Endothelial cell of umbilical vein (primary cell): ENCODE measurements around the gene SLC2A11. TPM values are rescaled to one million over a fixed set of nuclear protein-coding genes. Genes with fewer than 3 reads are reported as not detected.

ENCODE experiments used
- BruUV-seq: library from RNA; stranded (reverse); fragments of 400-500 nt; replicated peaks from 2 replicates; lab custom pipeline; 2021; lab: Mats Ljungman, UMichigan
- CTCF ChIA-PET: fragments of 300-600, 350-600 bp; sonication (Branson Sonifier 250); formaldehyde crosslinking; loops from one replicate; lab custom pipeline; 2021; ENCODE audit warnings: antibody characterized with exemption, inconsistent platforms; lab: Charles Lee
- POLR2A ChIA-PET: fragments of 300-600, 350-600 bp; sonication (Branson Sonifier 250); formaldehyde crosslinking; loops from one replicate; lab custom pipeline; 2021; ENCODE audit warnings: antibody characterized with exemption, inconsistent platforms; lab: Charles Lee
- DNase-seq: peaks from one replicate; pipeline ENCODE4 v3.0.0-alpha.2; 2011; ENCODE audit warnings: low read depth, low spot score
- FAIRE-seq: peaks from 2 replicates; lab custom pipeline; 2011; peaks lifted over from hg19 to GRCh38; lab: Jason Lieb, UNC
- H2AFZ ChIP-seq: 2 replicates; pipeline ENCODE4 v1.6.0; 2012; ENCODE audit warnings: low read depth, low read length, control low read depth, inconsistent platforms
- H3K27ac ChIP-seq: 2 replicates; pipeline ENCODE4 v1.5.1; 2011; ENCODE audit warnings: low read depth, mild to moderate bottlenecking, control low read depth, low read length, moderate library complexity; ENCODE audit not compliant: insufficient read depth
- H3K27me3 ChIP-seq, 2 experiments: 2 replicates each; pipeline versions ENCODE4 v1.6.0 to v1.6.1; 2011; ENCODE audit warnings: low read length in 2 of 2, mixed read lengths in 1 of 2; ENCODE audit not compliant: control insufficient read depth in 2 of 2, insufficient read depth in 2 of 2
- H3K36me3 ChIP-seq, 2 experiments: 2 replicates in 1 of 2; 3 replicates in 1 of 2; pipeline ENCODE4 v1.5.1; 2011; ENCODE audit warnings: low read length in 2 of 2, mild to moderate bottlenecking in 1 of 2, moderate library complexity in 1 of 2; ENCODE audit not compliant: control insufficient read depth in 2 of 2, insufficient read depth in 2 of 2; ENCODE audit errors: extremely low read depth in 1 of 2
- H3K4me1 ChIP-seq: 3 replicates; pipeline ENCODE4 v1.5.1; 2011; ENCODE audit warnings: mild to moderate bottlenecking, low read length; ENCODE audit not compliant: control insufficient read depth, insufficient read depth; ENCODE audit errors: extremely low read depth
- H3K4me2 ChIP-seq: 2 replicates; pipeline ENCODE4 v1.6.1; 2011; ENCODE audit warnings: low read length, control low read depth, mixed read lengths; ENCODE audit not compliant: insufficient read depth
- H3K4me3 ChIP-seq, 3 experiments: fragments of 200-600 bp in 1 of 3; sonication (generic), shearing (Covaris generic) in 1 of 3; replicated peaks in 1 of 3; 2 replicates each; pipeline ENCODE4 v1.5.1; 2011 to 2016; ENCODE audit warnings: control low read depth in 3 of 3, low read length in 3 of 3, mild to moderate bottlenecking in 2 of 3, inconsistent platforms in 1 of 3, low read depth in 1 of 3, moderate library complexity in 1 of 3; ENCODE audit not compliant: insufficient read depth in 1 of 3
- H3K79me2 ChIP-seq: 2 replicates; pipeline ENCODE4 v1.6.0; 2012; ENCODE audit warnings: low read length, inconsistent platforms; ENCODE audit not compliant: control insufficient read depth, insufficient read depth
- H3K9ac ChIP-seq: replicated peaks from 2 replicates; pipeline ENCODE3; 2011; ENCODE audit warnings: low read length, control low read depth; ENCODE audit not compliant: insufficient read depth; ENCODE audit errors: extremely low read depth
- H3K9me1 ChIP-seq: replicated peaks from 3 replicates; pipeline ENCODE4 v1.6.0; 2011; ENCODE audit warnings: mild to moderate bottlenecking, low read length; ENCODE audit not compliant: control insufficient read depth, insufficient read depth; ENCODE audit errors: extremely low read depth
- H3K9me3 ChIP-seq: replicated peaks from 2 replicates; pipeline ENCODE4 v1.5.1; 2012; ENCODE audit warnings: low read length, inconsistent platforms; ENCODE audit not compliant: control insufficient read depth, insufficient read depth
- H4K20me1 ChIP-seq: replicated peaks from 2 replicates; pipeline ENCODE3; 2011; ENCODE audit warnings: mild to moderate bottlenecking, low read length; ENCODE audit not compliant: control insufficient read depth, insufficient read depth; ENCODE audit errors: extremely low read depth
- EZH2 ChIP-seq: IDR thresholded peaks from 2 replicates; pipeline ENCODE4 v1.6.1; 2012; ENCODE audit warnings: borderline replicate concordance, low read depth, mild to moderate bottlenecking, moderate library complexity, low read length, inconsistent platforms; ENCODE audit not compliant: severe bottlenecking
- FOS ChIP-seq: IDR thresholded peaks from 2 replicates; pipeline ENCODE4 v1.6.1; 2011; ENCODE audit warnings: mild to moderate bottlenecking, low read length, moderate library complexity, borderline replicate concordance; ENCODE audit not compliant: insufficient read depth
- GATA2 ChIP-seq: IDR thresholded peaks from 2 replicates; pipeline ENCODE4 v1.7.0; 2011; ENCODE audit warnings: low read depth, mild to moderate bottlenecking, moderate library complexity, mixed read lengths, low read length; ENCODE audit not compliant: insufficient read length, insufficient read depth
- MYC ChIP-seq: IDR thresholded peaks from one replicate; pipeline ENCODE4 v1.6.1; 2011; ENCODE audit warnings: mild to moderate bottlenecking, low read depth, low read length
- POLR2A ChIP-seq: IDR thresholded peaks from 2 replicates; pipeline ENCODE4 v1.6.1; 2012; ENCODE audit warnings: low read depth, mild to moderate bottlenecking, control low read depth, low read length
- POLR2AphosphoS5 ChIP-seq: IDR thresholded peaks from 2 replicates; pipeline ENCODE4 v1.6.1; 2012; ENCODE audit warnings: low read depth, mild to moderate bottlenecking, control low read depth, low read length, moderate library complexity; ENCODE audit not compliant: insufficient read depth
- dilution Hi-C: fragments of 300-500 bp; cut with MboI; formaldehyde crosslinking; loops from one replicate; pipeline ENCODE4 v1.15.0; 2019; ENCODE audit warnings: low sequenced_read_pairs; ENCODE audit not compliant: extremely low pct_ligation_motif_present
- intact Hi-C: fragments of 100-400 bp; cut with micrococcal nuclease; formaldehyde crosslinking; loops from one replicate; pipeline ENCODE4 v1.10.0; 2022
- polyA plus RNA-seq, 4 experiments: library from polyadenylated mRNA; depleted of rRNA in 3 of 4; stranded (reverse) in 3 of 4; unstranded in 1 of 4; fragments of >200 nt; gene quantifications; 2 replicates each; pipeline versions ENCODE4 v1.2.1 to v1.2.3, GENCODE V29; 2011 to 2012; ENCODE audit warnings: missing spikeins in 1 of 4
- total RNA-seq: library from RNA; stranded (reverse); gene quantifications from 2 replicates; pipeline ENCODE4 v1.2.3, GENCODE V29; 2021
- TF ChIP-seq, protein P1 (sequence below), 2 donors: IDR thresholded peaks; 1 replicate in 1 of 2; 2 replicates in 1 of 2; pipeline ENCODE4 v1.5.1; 2011; ENCODE audit warnings: low read length in 2 of 2, mild to moderate bottlenecking in 2 of 2, moderate library complexity in 2 of 2, control low read depth in 1 of 2, inconsistent platforms in 1 of 2, low read depth in 1 of 2; ENCODE audit not compliant: insufficient read depth in 1 of 2; ENCODE audit errors: extremely low read depth in 1 of 2

Gene SLC2A11
- total and polyA plus RNA-seq, 2 donors (not counting 3 experiments of a cell fraction or from before 2014, with no cell fraction given), result 4.2 to 4.6 TPM

GRCh38 chr22:23913306-23913660 is 55.6 kb downstream of the SLC2A11 start:
- Histone ChIP-seq H3K36me3 (peaks cover 0 to 2% of the 10 kb centered on the region in 2 experiments), H3K9me3 (no peaks in the 10 kb centered on the region), H3K9me1 (no peaks in the 10 kb centered on the region), H3K4me3 (peak overlapping the region; percentile 45 to 87 (median 72)), H3K4me1 (peaks cover 12% of the 10 kb centered on the region), H2AFZ (peak overlapping the region; percentile 97), H4K20me1 (no peaks in the 10 kb centered on the region), H3K27ac (peak overlapping the region; percentile 84), H3K4me2 (peak overlapping the region; percentile 93), H3K27me3 (peaks cover 0 to 6% of the 10 kb centered on the region in 2 experiments), H3K79me2 (no peaks in the 10 kb centered on the region), H3K9ac (peak overlapping the region; percentile 88)
- no peak for TF ChIP-seq GATA2
- no peak for TF ChIP-seq POLR2A
- dilution Hi-C loops, result no loop called here
- no TSS peak for BruUV-seq
- CTCF ChIA-PET, result interaction anchor here (0.7 to 1.7 kb wide), 6 partner anchors 13 to 64 kb away, joined by 3 to 14 read pairs (median 4); partner anchors contain the start of gene MIF
- FAIRE-seq (no peak), DNase-seq (no peak)
- POLR2A ChIA-PET, result interaction anchor here (1.5 to 1.6 kb wide), 2 partner anchors 19 to 24 kb away, joined by 3 to 10 read pairs; partner anchors contain the start of gene MIF
- intact Hi-C loops, result no loop called here

GRCh38 chr22:23913661-23914353 is 56.1 kb downstream of the SLC2A11 start:
- Histone ChIP-seq H3K27ac (peak overlapping the region; percentile 84), H3K4me2 (peak overlapping the region; percentile 93), H3K9me1 (no peaks in the 10 kb centered on the region), H3K4me1 (peaks cover 12% of the 10 kb centered on the region), H3K4me3 (peak overlapping the region; percentile 45 to 87 (median 72)), H3K9me3 (no peaks in the 10 kb centered on the region), H3K36me3 (peaks cover 0 to 2% of the 10 kb centered on the region in 2 experiments), H3K79me2 (no peaks in the 10 kb centered on the region), H3K9ac (peak overlapping the region; percentile 88), H2AFZ (peak overlapping the region; percentile 97), H4K20me1 (no peaks in the 10 kb centered on the region), H3K27me3 (peaks cover 0 to 4% of the 10 kb centered on the region in 2 experiments)
- DNase-seq (peak; percentile 99), FAIRE-seq (peak; percentile 98)
- POLR2A ChIA-PET, result interaction anchor here (1.5 to 1.6 kb wide), 2 partner anchors 19 to 25 kb away, joined by 3 to 10 read pairs; partner anchors contain the start of gene MIF
- dilution Hi-C loops (no loop called here), intact Hi-C loops (loop anchor here (1.0 to 2.0 kb wide), 2 partner anchors 15 to 20 kb away; partner anchors contain the start of gene MIF)
- CTCF ChIA-PET, result interaction anchor here (0.6 to 1.7 kb wide), 6 partner anchors 12 to 321 kb away, joined by 3 to 14 read pairs (median 4); partner anchors contain the start of gene MIF
- no TSS peak for BruUV-seq
- TF ChIP-seq, protein P1, sequence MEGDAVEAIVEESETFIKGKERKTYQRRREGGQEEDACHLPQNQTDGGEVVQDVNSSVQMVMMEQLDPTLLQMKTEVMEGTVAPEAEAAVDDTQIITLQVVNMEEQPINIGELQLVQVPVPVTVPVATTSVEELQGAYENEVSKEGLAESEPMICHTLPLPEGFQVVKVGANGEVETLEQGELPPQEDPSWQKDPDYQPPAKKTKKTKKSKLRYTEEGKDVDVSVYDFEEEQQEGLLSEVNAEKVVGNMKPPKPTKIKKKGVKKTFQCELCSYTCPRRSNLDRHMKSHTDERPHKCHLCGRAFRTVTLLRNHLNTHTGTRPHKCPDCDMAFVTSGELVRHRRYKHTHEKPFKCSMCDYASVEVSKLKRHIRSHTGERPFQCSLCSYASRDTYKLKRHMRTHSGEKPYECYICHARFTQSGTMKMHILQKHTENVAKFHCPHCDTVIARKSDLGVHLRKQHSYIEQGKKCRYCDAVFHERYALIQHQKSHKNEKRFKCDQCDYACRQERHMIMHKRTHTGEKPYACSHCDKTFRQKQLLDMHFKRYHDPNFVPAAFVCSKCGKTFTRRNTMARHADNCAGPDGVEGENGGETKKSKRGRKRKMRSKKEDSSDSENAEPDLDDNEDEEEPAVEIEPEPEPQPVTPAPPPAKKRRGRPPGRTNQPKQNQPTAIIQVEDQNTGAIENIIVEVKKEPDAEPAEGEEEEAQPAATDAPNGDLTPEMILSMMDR (IDR thresholded peaks at IDR 0.05; ENCODE audit: extremely low read depth in 1 of 2, insufficient read depth in 1 of 2, low read depth in 1 of 2, low read length in 2 of 2), result no peak
- peak; percentile 86 for TF ChIP-seq POLR2A
- TF ChIP-seq EZH2, result no peak
- no peak for TF ChIP-seq FOS
- TF ChIP-seq MYC, result no peak
- TF ChIP-seq GATA2, result no peak
- TF ChIP-seq POLR2AphosphoS5, result peak; percentile 85
